SH-SY5Y (cell line): Measurements from ENCODE around the gene NR6A1.
A peak's percentile ranks its signal among the peaks of the same experiment; 100 is the strongest.

ENCODE experiments used
- GATA2 ChIP-seq: IDR thresholded peaks from 2 replicates; pipeline ENCODE4 v1.6.1; 2011; ENCODE audit warnings: mild to moderate bottlenecking, low read depth, low read length
- GATA3 ChIP-seq: IDR thresholded peaks from 2 replicates; pipeline ENCODE4 v1.6.1; 2011; ENCODE audit warnings: low read depth, mild to moderate bottlenecking, low read length, moderate library complexity

The NR6A1 gene

GRCh38 chr9:124771021-124771866 is at the start of gene NR6A1:
NR6A1 (minus strand) TSS chr9:124771311.
- TF ChIP-seq GATA3 = no peak
- TF ChIP-seq GATA2 = no peak

- TF ChIP-seq GATA3 = no peak
- TF ChIP-seq GATA2 = peak; percentile 94
Measured at GRCh38 chr9:124818431-124819281, 47.5 kb upstream of the NR6A1 start.

- TF ChIP-seq GATA3 (no peak), GATA2 (no peak)
Measured at GRCh38 chr9:124815601-124816000, 44.5 kb upstream of the NR6A1 start.

- TF ChIP-seq GATA3 (no peak), GATA2 (no peak)
Measured at GRCh38 chr9:124814164-124814535, 43.0 kb upstream of the NR6A1 start.

- no peak for TF ChIP-seq GATA2
- TF ChIP-seq GATA3 = no peak
Measured at GRCh38 chr9:124813501-124814163, 42.5 kb upstream of the NR6A1 start.

- TF ChIP-seq GATA2 (no peak), GATA3 (no peak)
Measured at GRCh38 chr9:124813041-124813440, 41.9 kb upstream of the NR6A1 start.

GRCh38 chr9:124812441-124812876 is 41.3 kb upstream of the NR6A1 start:
- no peak for TF ChIP-seq GATA2
- no peak for TF ChIP-seq GATA3

GRCh38 chr9:124810663-124811355 is 39.7 kb upstream of the NR6A1 start:
- TF ChIP-seq GATA2 = no peak
- TF ChIP-seq GATA3 = no peak

GRCh38 chr9:124809741-124810500 is 38.8 kb upstream of the NR6A1 start:
- TF ChIP-seq GATA2 = no peak
- no peak for TF ChIP-seq GATA3

GRCh38 chr9:124809211-124809610 is 38.1 kb upstream of the NR6A1 start:
- TF ChIP-seq GATA3 (no peak), GATA2 (0 out of 2 replicates have a peak, but pooled peaks have one; percentile 19)

GRCh38 chr9:124808246-124808956 is 37.3 kb upstream of the NR6A1 start:
- TF ChIP-seq GATA2 (no peak), GATA3 (no peak)

- TF ChIP-seq GATA2 = no peak
- no peak for TF ChIP-seq GATA3
Measured at GRCh38 chr9:124805186-124805585, 34.1 kb upstream of the NR6A1 start.
